Gastrocnemius medialis (tissue), 4 donors: ENCODE data around the gene HNRNPK. TPM values are rescaled to one million over a fixed set of nuclear protein-coding genes. Genes with fewer than 3 reads are reported as not detected.

Experiments
- ATAC-seq, 2 donors: fragments of 150-250 bp; one replicate each; pipeline ENCODE4 v1.9.1; 2016
- DNase-seq, 2 donors: peaks; one replicate each; pipeline ENCODE4 v3.0.0-alpha.2; 2019
- H3K27ac ChIP-seq, 4 donors: fragments of 200-600 bp; sonication (generic); 1 replicate in 1 of 4; 2 replicates in 3 of 4; pipeline ENCODE4 v1.5.1; 2016 to 2018; ENCODE audit warnings: mild to moderate bottlenecking in 2 of 4, moderate library complexity in 1 of 4
- H3K27me3 ChIP-seq, 3 donors: fragments of 200-600 bp; sonication (generic) in 2 of 3; 1 replicate in 1 of 3; 2 replicates in 2 of 3; pipeline versions ENCODE4 v1.5.1 to v1.6.0; 2016 to 2019; ENCODE audit warnings: mild to moderate bottlenecking in 1 of 3, moderate library complexity in 1 of 3
- H3K36me3 ChIP-seq, 2 donors: fragments of 200-600 bp; sonication (generic) in 1 of 2; one replicate each; pipeline ENCODE4 v1.5.1; 2017 to 2018
- H3K4me1 ChIP-seq, 2 donors: fragments of 200-600 bp; sonication (generic) in 1 of 2; one replicate each; pipeline ENCODE4 v1.5.1; 2016 to 2017; ENCODE audit warnings: mild to moderate bottlenecking in 2 of 2
- H3K4me3 ChIP-seq, 4 donors: fragments of 200-600 bp; sonication (generic) in 3 of 4; 1 replicate in 1 of 4; 2 replicates in 3 of 4; pipeline ENCODE4 v1.5.1; 2016 to 2019; ENCODE audit warnings: mild to moderate bottlenecking in 2 of 4
- H3K9me3 ChIP-seq, 3 donors: fragments of 200-600 bp; sonication (generic) in 2 of 3; 1 replicate in 1 of 3; 2 replicates in 2 of 3; pipeline ENCODE4 v1.5.1; 2016 to 2019
- CTCF ChIP-seq, 5 experiments: fragments of 450-650 bp in 3 of 5; fragments of 200-600 bp in 2 of 5; sonication (generic) in 2 of 5; IDR thresholded peaks in 4 of 5; conservative IDR thresholded peaks in 1 of 5; 1 replicate in 4 of 5; 2 replicates in 1 of 5; pipeline ENCODE4 v1.5.1; 2016 to 2019; ENCODE audit warnings: antibody characterized with exemption in 5 of 5, mild to moderate bottlenecking in 3 of 5, moderate library complexity in 3 of 5
- POLR2A ChIP-seq, 2 donors: fragments of 450-650 bp; IDR thresholded peaks; one replicate each; pipeline ENCODE4 v1.6.1; 2017; ENCODE audit warnings: antibody characterized with exemption in 2 of 2, mild to moderate bottlenecking in 2 of 2, moderate library complexity in 2 of 2
- in situ Hi-C, 4 donors: fragments of 200-750 bp; cut with MboI; loops; one replicate each; pipeline versions ENCODE4 v1.15.0 to v1.8.0; 2017; ENCODE audit warnings: low sequenced_read_pairs in 4 of 4
- intact Hi-C: fragments of 100-400 bp; cut with DNase I; formaldehyde crosslinking; loops from one replicate; pipeline ENCODE4 v1.15.1; 2023; ENCODE audit warnings: low total_unique reads
- total RNA-seq, 4 donors: library from RNA; depleted of rRNA; stranded (reverse); fragments of >200 nt; gene quantifications; one replicate each; pipeline versions ENCODE4 v1.1.0 to v1.2.3, GENCODE V29; 2016

HNRNPK gene
- total RNA-seq, 4 donors from 2014 or later: 313 to 390 (median 349) TPM

DNA sequence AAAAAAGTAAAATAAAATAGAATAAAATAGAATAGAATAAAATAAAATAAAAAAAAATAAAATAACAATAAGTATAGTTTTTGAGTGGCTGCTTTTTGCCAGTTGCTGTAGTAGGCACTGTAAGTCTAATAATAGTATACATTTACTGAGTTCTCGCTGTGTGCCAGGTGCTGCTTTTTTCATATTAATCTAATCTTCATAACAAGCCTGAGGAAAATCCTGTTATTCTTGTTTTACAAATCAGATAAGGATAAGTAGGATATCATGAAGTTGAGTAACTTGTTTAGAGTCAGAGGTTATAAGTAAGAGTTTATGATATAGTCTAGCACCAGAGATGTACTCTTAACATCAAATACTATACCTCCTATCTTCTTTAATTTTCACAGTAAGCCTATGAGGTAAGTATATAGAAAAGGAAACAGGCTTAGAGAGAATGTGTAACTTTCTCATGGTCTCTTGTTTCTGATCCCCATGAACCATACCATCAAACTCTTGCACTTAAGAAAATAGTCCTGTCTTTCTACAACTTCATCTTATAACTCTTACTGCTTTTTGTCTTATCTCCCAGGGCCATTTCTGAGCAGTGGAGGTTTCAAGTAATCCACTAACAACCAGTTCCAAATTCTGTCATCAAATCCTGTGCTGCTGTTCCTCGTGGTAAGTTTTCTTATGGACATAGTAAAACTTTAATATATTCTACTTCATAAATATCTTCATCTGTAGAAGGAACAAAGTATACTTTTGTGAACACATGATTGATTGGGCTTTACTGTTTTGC is 19.3 kb upstream of the HNRNPK start:
- Histone ChIP-seq H3K4me1 (no peaks in the 10 kb centered on the region), H3K27ac (no peak overlapping the region), H3K36me3 (no peaks in the 10 kb centered on the region), H3K27me3 (no peaks in the 10 kb centered on the region), H3K9me3 (no peaks in the 10 kb centered on the region), H3K4me3 (no peak overlapping the region)
- no peak for TF ChIP-seq CTCF (IDR thresholded peaks at IDR 0.05 in 4 of 5, conservative IDR thresholded peaks at IDR 0.05 in 1 of 5)
- in situ Hi-C loops: no loop called here
- ATAC-seq (no peak), DNase-seq (no peak)
- intact Hi-C loops: no loop called here

GRCh38 chr9:83996126-83996525 is 16.1 kb upstream of the HNRNPK start:
- intact Hi-C loops (no loop called here), in situ Hi-C loops (no loop called here)
- DNase-seq (no peak), ATAC-seq (no peak)
- TF ChIP-seq CTCF (IDR thresholded peaks at IDR 0.05 in 4 of 5, conservative IDR thresholded peaks at IDR 0.05 in 1 of 5) (no peak), POLR2A (IDR thresholded peaks at IDR 0.05) (no peak)
- no peaks in the 10 kb centered on the region for H3K27me3 ChIP-seq
- no peaks in the 10 kb centered on the region for H3K36me3 ChIP-seq
- H3K4me3 ChIP-seq: no peak overlapping the region
- H3K4me1 ChIP-seq: no peaks in the 10 kb centered on the region
- no peaks in the 10 kb centered on the region for H3K9me3 ChIP-seq
- no peak overlapping the region for H3K27ac ChIP-seq

DNA sequence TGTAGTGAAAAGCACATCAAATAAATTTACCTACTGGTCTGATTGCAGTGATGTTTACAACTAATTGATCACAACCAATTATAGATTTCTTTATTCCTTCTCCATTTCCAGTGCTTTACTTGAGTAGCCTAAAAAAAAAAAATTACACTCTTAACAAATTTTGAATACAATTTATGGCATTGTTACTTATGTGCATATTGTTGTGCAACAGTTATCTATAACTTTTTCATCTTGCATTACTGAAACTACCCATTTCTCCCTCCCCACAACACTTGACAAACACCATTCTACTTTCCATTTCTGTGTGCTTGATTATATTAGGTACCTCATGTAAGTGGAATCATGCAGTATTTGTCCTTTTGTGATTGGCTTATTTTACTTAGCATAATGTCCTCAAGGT is 12.9 kb upstream of the HNRNPK start:
- ATAC-seq: no peak
- Histone ChIP-seq H3K4me3 (no peak overlapping the region), H3K9me3 (no peaks in the 10 kb centered on the region), H3K4me1 (no peaks in the 10 kb centered on the region), H3K36me3 (no peaks in the 10 kb centered on the region), H3K27ac (no peak overlapping the region), H3K27me3 (no peaks in the 10 kb centered on the region)
- intact Hi-C loops: no loop called here
- in situ Hi-C loops: no loop called here
- no peak for DNase-seq
- TF ChIP-seq POLR2A (IDR thresholded peaks at IDR 0.05) (no peak), CTCF (IDR thresholded peaks at IDR 0.05 in 4 of 5, conservative IDR thresholded peaks at IDR 0.05 in 1 of 5) (no peak)

GRCh38 chr9:83992407-83992806 is 12.4 kb upstream of the HNRNPK start:
- no peaks in the 10 kb centered on the region for H3K9me3 ChIP-seq
- ATAC-seq: no peak
- intact Hi-C loops: no loop called here
- no peak overlapping the region for H3K4me3 ChIP-seq
- in situ Hi-C loops: no loop called here
- DNase-seq: no peak
- no peaks in the 10 kb centered on the region for H3K27me3 ChIP-seq
- H3K36me3 ChIP-seq: no peaks in the 10 kb centered on the region
- no peak for TF ChIP-seq CTCF (IDR thresholded peaks at IDR 0.05 in 4 of 5, conservative IDR thresholded peaks at IDR 0.05 in 1 of 5)
- TF ChIP-seq POLR2A (IDR thresholded peaks at IDR 0.05): no peak
- H3K4me1 ChIP-seq: no peaks in the 10 kb centered on the region
- no peak overlapping the region for H3K27ac ChIP-seq

- in situ Hi-C loops: no loop called here
- H3K27me3 ChIP-seq: no peaks in the 10 kb centered on the region
These were observed 11.3 kb upstream of the HNRNPK start for GRCh38 chr9:83991355-83991754.

More at GRCh38 chr9:83991355-83991754, 11.3 kb upstream of the HNRNPK start:
- H3K9me3 ChIP-seq: no peaks in the 10 kb centered on the region
- no peak overlapping the region for H3K4me3 ChIP-seq
- H3K4me1 ChIP-seq: no peaks in the 10 kb centered on the region
- intact Hi-C loops: no loop called here
- H3K27ac ChIP-seq: no peak overlapping the region
- ATAC-seq: no peak
- DNase-seq: no peak
- H3K36me3 ChIP-seq: no peaks in the 10 kb centered on the region
- TF ChIP-seq CTCF (IDR thresholded peaks at IDR 0.05 in 4 of 5, conservative IDR thresholded peaks at IDR 0.05 in 1 of 5) (no peak), POLR2A (IDR thresholded peaks at IDR 0.05) (no peak)
